HepG2 (cell line): ENCODE measurements around the gene TNFRSF6B. TPM values are rescaled to one million over a fixed set of nuclear protein-coding genes. Genes with fewer than 3 reads are reported as not detected.

Experiments
- ATF7 ChIP-seq, 2 experiments: fragments of 450-650 bp in 1 of 2; sonication (generic) in 1 of 2; formaldehyde crosslinking in 1 of 2; IDR thresholded peaks; 2 replicates each; pipeline versions ENCODE4 v1.4.0 to v1.6.1; 2016 to 2020; ENCODE audit warnings: antibody characterized with exemption in 1 of 2, mild to moderate bottlenecking in 1 of 2, missing genetic modification reagents in 1 of 2
- ESRRA ChIP-seq: sonication (generic); formaldehyde crosslinking; IDR thresholded peaks from 2 replicates; pipeline ENCODE4 v1.5.1; 2020; ENCODE audit warnings: mild to moderate bottlenecking, low read depth, missing genetic modification reagents
- EZH2 ChIP-seq: conservative IDR thresholded peaks from 2 replicates; pipeline ENCODE4 v1.6.1; 2012; ENCODE audit warnings: mild to moderate bottlenecking, low read depth, low read length, moderate library complexity
- HHEX ChIP-seq: IDR thresholded peaks from 2 replicates; pipeline ENCODE4 v1.6.1; 2016; ENCODE audit warnings: control low read depth
- JUND ChIP-seq: sonication (generic); formaldehyde crosslinking; IDR thresholded peaks from 2 replicates; pipeline ENCODE4 v1.8.0; 2022; ENCODE audit warnings: mild to moderate bottlenecking, missing genetic modification reagents
- KDM5A ChIP-seq: fragments of 200-600 bp; sonication (generic); IDR thresholded peaks from 2 replicates; pipeline ENCODE4 v1.7.0; 2018; ENCODE audit warnings: antibody characterized with exemption, mild to moderate bottlenecking, low read length, borderline replicate concordance
- MAX ChIP-seq: IDR thresholded peaks from 2 replicates; pipeline ENCODE4 v1.6.1; 2012; ENCODE audit warnings: inconsistent platforms
- NCOR1 ChIP-seq: fragments of 200-600 bp; sonication (generic); IDR thresholded peaks from 2 replicates; pipeline ENCODE4 v1.7.0; 2017; ENCODE audit warnings: antibody characterized with exemption, low read length, borderline replicate concordance
- RARA ChIP-seq: IDR thresholded peaks from 2 replicates; pipeline ENCODE4 v1.6.1; 2016; ENCODE audit warnings: missing genetic modification reagents, missing compliant biosample characterization
- SOX6 ChIP-seq, 2 experiments: fragments of 450-650 bp in 1 of 2; sonication (generic) in 1 of 2; formaldehyde crosslinking in 1 of 2; IDR thresholded peaks; 2 replicates each; pipeline versions ENCODE4 v1.4.0 to v1.6.1; 2017 to 2020; ENCODE audit warnings: antibody characterized with exemption in 1 of 2, mild to moderate bottlenecking in 1 of 2, missing genetic modification reagents in 1 of 2
- TMF1 ChIP-seq: sonication (generic); formaldehyde crosslinking; IDR thresholded peaks from 2 replicates; pipeline ENCODE4 v1.8.1; 2022; ENCODE audit warnings: low read depth, missing genetic modification reagents
- ZBTB39 ChIP-seq: sonication (generic); formaldehyde crosslinking; IDR thresholded peaks from 2 replicates; pipeline ENCODE4 v1.5.0; 2020; ENCODE audit warnings: missing genetic modification reagents
- ZBTB44 ChIP-seq: sonication (generic); formaldehyde crosslinking; IDR thresholded peaks from 2 replicates; pipeline ENCODE4 v1.4.0; 2020; ENCODE audit warnings: missing genetic modification reagents
- ZBTB7A ChIP-seq: sonication (generic); formaldehyde crosslinking; IDR thresholded peaks from 2 replicates; pipeline ENCODE4 v1.8.0; 2022; ENCODE audit warnings: mild to moderate bottlenecking, missing genetic modification reagents
- ZBTB7B ChIP-seq: sonication (generic); formaldehyde crosslinking; IDR thresholded peaks from 2 replicates; pipeline ENCODE4 v1.4.0; 2020; ENCODE audit warnings: missing genetic modification reagents
- ZKSCAN5 ChIP-seq: sonication (generic); formaldehyde crosslinking; IDR thresholded peaks from 2 replicates; pipeline ENCODE4 v1.5.1; 2020; ENCODE audit warnings: mild to moderate bottlenecking, missing genetic modification reagents
- ZNF160 ChIP-seq: sonication (generic); formaldehyde crosslinking; IDR thresholded peaks from 2 replicates; pipeline ENCODE4 v1.8.0; 2022; ENCODE audit warnings: mild to moderate bottlenecking, inconsistent platforms, missing genetic modification reagents
- ZNF503 ChIP-seq: sonication (generic); formaldehyde crosslinking; IDR thresholded peaks from 2 replicates; pipeline ENCODE4 v1.4.0; 2020; ENCODE audit warnings: missing genetic modification reagents
- ZNF552 ChIP-seq: sonication (generic); formaldehyde crosslinking; IDR thresholded peaks from 2 replicates; pipeline ENCODE4 v1.9.0; 2022; ENCODE audit warnings: missing genetic modification reagents, mild to moderate bottlenecking, borderline replicate concordance
- ZNF563 ChIP-seq: sonication (generic); formaldehyde crosslinking; IDR thresholded peaks from 2 replicates; pipeline ENCODE4 v1.8.0; 2022; ENCODE audit warnings: mild to moderate bottlenecking, moderate library complexity, missing genetic modification reagents
- ZNF619 ChIP-seq: sonication (generic); formaldehyde crosslinking; IDR thresholded peaks from 2 replicates; pipeline ENCODE4 v1.4.0; 2020; ENCODE audit warnings: mild to moderate bottlenecking, missing genetic modification reagents
- ZNF674 ChIP-seq: sonication (generic); formaldehyde crosslinking; IDR thresholded peaks from 2 replicates; pipeline ENCODE4 v1.5.0; 2020; ENCODE audit warnings: low read depth, mild to moderate bottlenecking, missing genetic modification reagents
- ZZZ3 ChIP-seq: sonication (generic); formaldehyde crosslinking; IDR thresholded peaks from 2 replicates; pipeline ENCODE4 v1.4.0; 2020; ENCODE audit warnings: missing genetic modification reagents, mild to moderate bottlenecking, borderline replicate concordance
- polyA plus RNA-seq, 8 experiments: library from polyadenylated mRNA; depleted of rRNA in 3 of 8; stranded (reverse) in 7 of 8; unstranded in 1 of 8; fragments of >200 nt; fragmentation: Illumina TruSeq in 4 of 8; extraction: Trizol in 4 of 8; gene quantifications; 2 replicates each; pipeline versions ENCODE4 v1.2.1 to v1.2.3, GENCODE V29; 2011 to 2016; ENCODE audit warnings: low read depth in 4 of 8, missing spikeins in 1 of 8, mixed read lengths in 1 of 8; ENCODE audit not compliant: insufficient read depth in 1 of 8
- total RNA-seq, 5 experiments: library from RNA; depleted of rRNA; stranded (reverse); fragments of >200 nt; fragmentation: Illumina TruSeq; extraction: Trizol; gene quantifications; 2 replicates each; pipeline ENCODE4 v1.2.3, GENCODE V29; 2016; ENCODE audit warnings: low read depth in 1 of 5

The TNFRSF6B gene
- total and polyA plus RNA-seq, 2 of the 13 experiments (the other 11 are each of a cell fraction or from before 2014, with no cell fraction given): 0.24 TPM; not detected in 1

- TF ChIP-seq ZBTB7A (CRISPR knock-in tag) (peak; percentile 92), ZBTB7B (CRISPR knock-in tag) (peak; percentile 42; the same call in 1 of the 2 replicates), HHEX (0 out of 2 replicates have a peak, but pooled peaks have one; percentile 24), MAX (peak; percentile 72; the same call in 1 of the 2 replicates), RARA (CRISPR knock-in tag) (peak; percentile 45; the same call in 1 of the 2 replicates), ZNF552 (CRISPR knock-in tag) (0 out of 2 replicates have a peak, but pooled peaks have one; percentile 51), ESRRA (peak; percentile 97), ZNF563 (CRISPR knock-in tag) (0 out of 2 replicates have a peak, but pooled peaks have one; percentile 6), EZH2 (no peak), ZBTB39 (CRISPR knock-in tag) (peak; percentile 25; the same call in 1 of the 2 replicates), ZNF674 (CRISPR knock-in tag) (no peak), ZNF503 (CRISPR knock-in tag) (no peak), SOX6 (IDR thresholded peaks at IDR 0.05) (no peak), SOX6 (CRISPR knock-in tag; IDR thresholded peaks at IDR 0.05) (peak; percentile 30; the same call in 1 of the 2 replicates), ZNF160 (CRISPR knock-in tag) (0 out of 2 replicates have a peak, but pooled peaks have one; percentile 9), TMF1 (CRISPR knock-in tag) (peak; percentile 75; the same call in 1 of the 2 replicates), KDM5A (no peak), JUND (CRISPR knock-in tag) (peak; percentile 25; the same call in 1 of the 2 replicates), ZZZ3 (CRISPR knock-in tag) (no peak), ZNF619 (CRISPR knock-in tag) (0 out of 2 replicates have a peak, but pooled peaks have one; percentile 40), ATF7 (IDR thresholded peaks at IDR 0.05) (no peak), ATF7 (CRISPR knock-in tag; IDR thresholded peaks at IDR 0.05) (0 out of 2 replicates have a peak, but pooled peaks have one; percentile 27), ZBTB44 (CRISPR knock-in tag) (no peak), NCOR1 (peak; percentile 89), ZKSCAN5 (CRISPR knock-in tag) (no peak)
Observed at GRCh38 chr20:63734111-63734945, 37.9 kb downstream of the TNFRSF6B start (continued).
